LNCaP clone FGC (cell line): Measurements from ENCODE around the gene ZNF512B.

Source experiments
- DNase-seq: peaks from one replicate; pipeline ENCODE4 v3.0.0-alpha.2; 2011; ENCODE audit warnings: low read depth
- H3K4me3 ChIP-seq: 2 replicates; pipeline ENCODE4 v1.5.1; 2011; ENCODE audit warnings: mild to moderate bottlenecking, low read depth, low read length, control low read depth
- CTCF ChIP-seq: IDR thresholded peaks from 2 replicates; pipeline ENCODE4 v1.5.1; 2012; ENCODE audit warnings: mild to moderate bottlenecking; ENCODE audit not compliant: control insufficient read depth, insufficient read depth; ENCODE audit errors: extremely low read depth

Gene ZNF512B

GRCh38 chr20:63967330-63968135, 2.2 kb downstream of the ZNF512B start:
- DNase-seq: no peak
- TF ChIP-seq CTCF: no peak
- no peak overlapping the region for H3K4me3 ChIP-seq

- H3K4me3 ChIP-seq: no peak overlapping the region
Observed at GRCh38 chr20:63966944-63967322, 2.8 kb downstream of the ZNF512B start.

GRCh38 chr20:63966172-63966943, 3.4 kb downstream of the ZNF512B start:
- H3K4me3 ChIP-seq: no peak overlapping the region
- no peak for TF ChIP-seq CTCF
- DNase-seq: no peak

More at GRCh38 chr20:63966944-63967322, 2.8 kb downstream of the ZNF512B start:
- no peak for DNase-seq
- TF ChIP-seq CTCF: no peak

GRCh38 chr20:63964412-63964811, 5.3 kb downstream of the ZNF512B start:
- no peak overlapping the region for H3K4me3 ChIP-seq
- no peak for TF ChIP-seq CTCF
- DNase-seq: no peak

- H3K4me3 ChIP-seq: no peak overlapping the region
- DNase-seq: no peak
- TF ChIP-seq CTCF: no peak
Observed at GRCh38 chr20:63963784-63964301, 5.9 kb downstream of the ZNF512B start.

GRCh38 chr20:63963348-63963741, 6.4 kb downstream of the ZNF512B start:
- no peak overlapping the region for H3K4me3 ChIP-seq
- no peak for DNase-seq
- no peak for TF ChIP-seq CTCF
